A172 (cell line): ENCODE results near the gene CAMTA1. TPM values are rescaled to one million over a fixed set of nuclear protein-coding genes. Genes with fewer than 3 reads are reported as not detected.
A peak's percentile ranks its signal among the peaks of the same experiment; 100 is the strongest.
"Not testable (repeated sequence)": the region's sequence is repeated elsewhere in the genome, so short reads cannot be mapped to it uniquely, and the experiment has no call there.

Experiments
- DNase-seq: peaks from one replicate; pipeline ENCODE4 v3.0.0-alpha.2; 2015; ENCODE audit warnings: low spot score
- total RNA-seq: library from RNA; depleted of rRNA; stranded (reverse); fragments of >200 nt; shearing (Covaris generic); gene quantifications from 2 replicates; pipeline ENCODE4 v1.2.3, GENCODE V29; 2014; rRNA removed

CAMTA1 gene, protein sequence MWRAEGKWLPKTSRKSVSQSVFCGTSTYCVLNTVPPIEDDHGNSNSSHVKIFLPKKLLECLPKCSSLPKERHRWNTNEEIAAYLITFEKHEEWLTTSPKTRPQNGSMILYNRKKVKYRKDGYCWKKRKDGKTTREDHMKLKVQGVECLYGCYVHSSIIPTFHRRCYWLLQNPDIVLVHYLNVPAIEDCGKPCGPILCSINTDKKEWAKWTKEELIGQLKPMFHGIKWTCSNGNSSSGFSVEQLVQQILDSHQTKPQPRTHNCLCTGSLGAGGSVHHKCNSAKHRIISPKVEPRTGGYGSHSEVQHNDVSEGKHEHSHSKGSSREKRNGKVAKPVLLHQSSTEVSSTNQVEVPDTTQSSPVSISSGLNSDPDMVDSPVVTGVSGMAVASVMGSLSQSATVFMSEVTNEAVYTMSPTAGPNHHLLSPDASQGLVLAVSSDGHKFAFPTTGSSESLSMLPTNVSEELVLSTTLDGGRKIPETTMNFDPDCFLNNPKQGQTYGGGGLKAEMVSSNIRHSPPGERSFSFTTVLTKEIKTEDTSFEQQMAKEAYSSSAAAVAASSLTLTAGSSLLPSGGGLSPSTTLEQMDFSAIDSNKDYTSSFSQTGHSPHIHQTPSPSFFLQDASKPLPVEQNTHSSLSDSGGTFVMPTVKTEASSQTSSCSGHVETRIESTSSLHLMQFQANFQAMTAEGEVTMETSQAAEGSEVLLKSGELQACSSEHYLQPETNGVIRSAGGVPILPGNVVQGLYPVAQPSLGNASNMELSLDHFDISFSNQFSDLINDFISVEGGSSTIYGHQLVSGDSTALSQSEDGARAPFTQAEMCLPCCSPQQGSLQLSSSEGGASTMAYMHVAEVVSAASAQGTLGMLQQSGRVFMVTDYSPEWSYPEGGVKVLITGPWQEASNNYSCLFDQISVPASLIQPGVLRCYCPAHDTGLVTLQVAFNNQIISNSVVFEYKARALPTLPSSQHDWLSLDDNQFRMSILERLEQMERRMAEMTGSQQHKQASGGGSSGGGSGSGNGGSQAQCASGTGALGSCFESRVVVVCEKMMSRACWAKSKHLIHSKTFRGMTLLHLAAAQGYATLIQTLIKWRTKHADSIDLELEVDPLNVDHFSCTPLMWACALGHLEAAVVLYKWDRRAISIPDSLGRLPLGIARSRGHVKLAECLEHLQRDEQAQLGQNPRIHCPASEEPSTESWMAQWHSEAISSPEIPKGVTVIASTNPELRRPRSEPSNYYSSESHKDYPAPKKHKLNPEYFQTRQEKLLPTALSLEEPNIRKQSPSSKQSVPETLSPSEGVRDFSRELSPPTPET (N-terminal part only)
- 66.1 and 97.5 TPM in 2 replicates for total RNA-seq

DNA sequence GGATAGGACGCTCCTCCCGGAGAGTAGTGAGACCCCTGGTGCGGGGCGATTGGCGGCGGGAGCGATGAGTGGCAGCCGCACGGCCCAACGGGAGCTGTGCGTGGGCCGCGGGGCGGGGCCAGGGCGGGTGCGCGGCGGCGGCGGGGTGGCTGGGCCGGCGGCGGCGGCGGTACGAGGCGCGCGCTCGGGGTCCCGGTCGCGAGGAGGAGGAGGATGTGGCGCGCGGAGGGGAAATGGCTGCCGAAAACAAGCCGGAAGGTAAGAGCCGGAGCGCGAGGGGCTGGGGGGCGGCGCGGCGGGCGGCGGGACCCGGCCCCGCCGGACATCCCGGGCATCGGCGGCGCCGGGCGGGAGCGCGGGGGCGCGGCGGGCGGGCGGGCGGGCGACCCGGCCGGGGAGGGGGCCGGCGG is at the start of gene CAMTA1:
Gene CAMTA1, plus strand, starts transcription at position 137 of the 410 bp plus-strand sequence. Its CDS starts 77 bp downstream, at position 214.
- DNase-seq, result no peak

DNA sequence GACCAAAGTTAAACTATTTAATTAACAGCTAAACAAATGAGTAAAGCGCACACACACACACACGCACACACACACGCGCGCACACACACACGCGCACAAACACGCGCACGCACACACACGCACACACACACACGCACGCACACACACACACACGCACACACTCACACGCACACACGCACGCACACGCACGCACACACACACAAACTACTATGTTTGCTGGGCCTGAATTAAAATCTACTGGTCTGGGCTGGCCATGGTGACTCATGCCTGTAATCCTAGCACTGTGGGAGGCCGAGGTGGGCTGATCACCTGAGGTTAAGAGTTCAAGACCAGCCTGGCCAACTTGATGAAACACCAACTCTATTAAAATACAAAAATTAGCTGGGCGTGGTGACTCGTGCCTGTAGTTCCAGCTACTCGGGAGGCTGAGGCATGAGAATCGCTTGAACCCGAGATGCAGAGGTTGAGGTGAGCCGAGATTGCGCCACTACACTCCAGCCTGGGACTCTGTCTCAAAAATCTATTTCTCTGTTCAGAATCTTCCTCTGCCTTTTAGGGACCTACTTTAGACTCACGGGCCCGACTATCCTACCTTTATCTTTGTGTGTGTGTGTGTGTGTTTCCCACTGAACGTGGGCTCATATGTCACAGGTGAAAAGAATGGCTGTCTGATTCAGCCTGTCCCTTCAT is 46.1 kb upstream of the CAMTA1 start:
- DNase-seq, result no peak

DNA sequence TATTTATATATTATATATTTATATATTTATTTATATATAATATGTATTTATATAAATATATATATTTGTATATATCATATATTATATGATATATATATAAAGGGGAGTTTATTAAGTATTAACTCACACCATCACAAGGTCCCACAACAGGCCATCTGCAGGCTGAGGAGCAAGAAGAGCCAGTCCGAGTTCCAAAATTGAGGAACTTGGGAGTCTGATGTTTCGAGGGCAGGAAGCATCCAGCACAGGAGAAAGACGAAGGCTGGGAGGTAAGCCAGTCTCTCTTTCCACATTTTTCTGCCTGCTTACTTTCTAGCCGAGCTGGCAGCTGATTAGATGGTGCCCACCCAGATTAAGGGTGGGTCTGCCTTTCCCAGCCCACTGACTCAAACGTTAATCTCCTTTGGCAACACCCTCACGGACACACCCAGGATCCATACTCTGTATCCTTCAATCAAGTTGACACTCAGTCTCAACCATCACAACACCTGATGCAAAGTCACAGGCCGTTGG is 42.5 kb upstream of the CAMTA1 start:
- not testable (repeated sequence) for DNase-seq

DNA sequence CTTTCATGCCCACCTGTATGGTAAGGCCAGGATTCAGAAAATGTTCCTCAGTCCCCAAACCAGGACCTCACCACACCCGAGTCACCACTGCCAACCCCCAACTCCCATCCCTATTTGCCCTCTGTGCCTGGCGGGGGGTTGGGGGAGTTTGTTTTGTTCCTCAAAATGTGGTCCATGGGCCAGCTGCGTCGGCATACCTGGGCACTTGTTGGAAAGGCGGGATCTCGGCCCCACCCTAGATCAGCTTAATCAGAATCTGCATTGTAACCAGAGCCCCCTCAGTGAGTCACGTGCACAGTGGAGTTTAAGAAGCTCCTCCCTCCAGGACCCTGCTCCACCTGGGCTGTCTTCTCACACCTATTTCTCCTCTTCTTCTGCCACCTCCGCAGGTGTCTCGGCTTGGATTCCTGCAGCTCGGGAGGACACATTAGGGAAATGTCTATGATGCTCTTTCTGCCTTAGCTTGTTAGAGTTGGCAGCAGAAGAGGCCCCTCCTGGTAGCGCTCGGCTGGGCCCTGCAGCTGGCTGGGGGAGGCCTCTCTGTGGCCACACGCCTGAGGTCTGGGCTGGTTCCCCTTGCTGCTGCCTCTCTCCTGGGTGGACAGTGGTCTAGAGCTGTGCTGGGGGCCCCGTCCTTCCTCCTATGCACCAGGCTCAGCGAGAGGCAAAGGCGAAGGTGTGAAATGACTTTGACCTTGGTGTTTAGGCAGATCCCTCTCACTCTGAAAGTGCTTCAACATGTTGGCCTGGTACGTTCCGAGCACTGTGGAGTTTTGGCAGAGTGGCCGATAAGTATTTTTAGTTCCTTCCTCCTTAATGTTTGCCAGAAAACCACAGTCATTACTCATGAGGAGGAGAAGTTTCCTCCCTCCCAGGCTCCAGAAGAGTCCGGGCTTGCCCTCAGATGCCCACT is 41.8 kb upstream of the CAMTA1 start:
- peak; percentile 70 for DNase-seq

DNA sequence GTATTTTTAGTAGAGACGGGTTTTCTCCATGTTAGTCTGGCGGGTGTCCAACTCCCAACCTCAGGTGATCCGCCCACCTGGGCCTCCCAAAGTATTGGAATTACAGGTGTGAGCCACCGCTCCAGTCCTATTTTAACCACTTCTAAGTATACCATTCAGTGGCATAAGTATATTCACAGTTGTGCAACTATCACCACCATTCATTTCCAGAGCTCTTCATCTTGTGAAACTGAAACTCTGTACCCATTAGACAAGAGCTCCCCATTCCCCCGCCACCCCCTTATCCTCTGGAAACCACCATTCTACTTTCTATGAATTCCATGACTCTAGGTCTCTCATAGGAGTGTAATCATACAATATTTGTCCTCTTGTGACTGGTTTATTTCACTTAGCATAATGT is 40.2 kb upstream of the CAMTA1 start:
- no peak for DNase-seq

DNA sequence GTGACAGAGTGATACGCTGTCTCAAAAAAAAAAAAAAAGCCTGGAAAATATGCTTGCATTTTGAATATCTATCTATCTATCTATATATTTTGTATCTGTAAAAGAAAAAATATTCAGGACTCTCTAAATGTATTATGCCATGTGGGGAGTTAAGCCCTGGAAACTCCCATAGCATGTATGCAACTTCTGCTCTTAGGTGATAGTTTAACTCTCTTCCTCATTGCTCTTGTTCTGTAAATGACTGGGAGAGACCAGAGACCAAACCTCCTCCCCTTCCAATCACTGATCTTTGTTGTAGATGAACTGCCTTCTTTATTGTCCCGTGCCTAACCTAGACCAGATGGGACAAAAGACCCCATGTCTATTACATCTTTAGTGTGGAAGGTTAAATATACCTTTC is 37.6 kb upstream of the CAMTA1 start:
- no peak for DNase-seq

DNA sequence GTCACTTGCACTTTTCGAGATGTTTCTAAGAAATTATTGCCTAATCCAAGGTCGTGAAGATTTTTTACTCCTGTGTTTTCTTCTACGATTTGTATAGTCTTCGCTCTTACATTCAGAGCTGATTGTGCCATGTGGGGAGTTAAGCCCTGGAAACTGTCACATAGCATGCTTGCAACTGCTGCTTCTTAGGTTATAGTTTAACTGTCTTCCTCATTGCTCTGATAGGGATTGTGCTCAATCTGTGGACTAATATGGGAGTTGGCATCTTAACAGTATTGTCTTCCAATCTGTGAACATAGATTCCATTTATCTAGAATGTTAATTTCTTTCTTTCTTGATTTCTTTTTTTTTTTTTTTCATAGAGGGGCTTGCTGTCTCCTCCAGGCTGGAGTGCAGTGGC is 34.8 kb upstream of the CAMTA1 start:
- DNase-seq, result no peak

DNA sequence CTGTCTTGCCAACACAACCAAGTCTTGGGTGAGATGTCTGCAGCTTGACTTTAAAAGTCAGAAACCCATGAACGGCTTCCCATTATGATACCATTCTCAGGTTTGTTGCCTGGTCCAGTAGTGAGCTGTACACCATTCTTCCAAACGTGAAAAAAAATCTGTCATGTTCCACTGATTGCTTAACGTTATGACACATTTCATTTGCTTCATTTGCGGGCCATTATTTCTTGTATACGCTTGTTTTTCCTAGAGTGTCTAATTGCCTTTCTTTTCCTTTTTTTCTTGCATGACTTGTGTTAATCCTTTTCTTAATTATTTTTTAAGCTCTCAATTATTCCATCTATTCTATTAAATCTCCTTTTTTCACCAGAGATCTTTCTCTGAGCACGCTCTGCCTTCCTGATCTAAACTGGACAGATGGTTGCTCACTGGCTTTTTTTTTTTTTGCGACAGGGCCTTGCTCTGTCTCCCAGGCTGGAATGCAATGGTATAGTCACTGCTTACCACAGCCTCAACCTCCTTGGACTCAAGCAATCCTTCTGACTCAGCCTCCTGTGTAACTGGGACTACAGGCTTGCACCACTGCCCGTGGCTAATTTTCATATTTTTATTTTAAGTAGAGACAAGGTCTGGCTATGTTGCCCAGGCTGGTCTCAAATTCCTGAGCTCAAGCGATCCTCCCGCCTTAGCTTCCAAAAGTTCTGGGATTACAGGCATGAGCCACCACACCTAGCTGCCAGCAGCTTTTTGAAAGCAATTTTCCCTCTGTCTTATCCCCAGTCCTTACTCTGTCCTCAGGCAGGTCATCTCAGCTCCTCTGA is 31.7 kb upstream of the CAMTA1 start:
- no peak for DNase-seq

DNA sequence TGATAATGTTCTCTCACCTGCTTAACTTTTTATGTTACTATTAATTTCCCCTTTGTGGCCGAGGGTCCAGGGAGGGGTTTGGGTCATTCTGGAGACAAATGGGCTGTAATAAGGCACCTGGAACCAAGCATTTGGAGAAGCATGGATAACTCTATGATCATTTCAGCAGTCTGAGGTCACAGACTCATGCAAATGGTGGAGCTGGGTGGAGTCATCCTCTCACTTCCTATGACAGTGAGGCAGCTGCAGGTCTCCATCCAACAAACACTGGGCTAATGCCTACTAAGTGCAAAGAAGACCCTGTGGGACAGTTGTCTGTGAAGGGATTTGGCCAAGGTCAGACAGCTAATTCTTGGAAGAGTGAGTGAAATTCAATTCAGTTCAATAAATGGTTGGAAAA is 28.8 kb upstream of the CAMTA1 start:
- DNase-seq, result no peak

DNA sequence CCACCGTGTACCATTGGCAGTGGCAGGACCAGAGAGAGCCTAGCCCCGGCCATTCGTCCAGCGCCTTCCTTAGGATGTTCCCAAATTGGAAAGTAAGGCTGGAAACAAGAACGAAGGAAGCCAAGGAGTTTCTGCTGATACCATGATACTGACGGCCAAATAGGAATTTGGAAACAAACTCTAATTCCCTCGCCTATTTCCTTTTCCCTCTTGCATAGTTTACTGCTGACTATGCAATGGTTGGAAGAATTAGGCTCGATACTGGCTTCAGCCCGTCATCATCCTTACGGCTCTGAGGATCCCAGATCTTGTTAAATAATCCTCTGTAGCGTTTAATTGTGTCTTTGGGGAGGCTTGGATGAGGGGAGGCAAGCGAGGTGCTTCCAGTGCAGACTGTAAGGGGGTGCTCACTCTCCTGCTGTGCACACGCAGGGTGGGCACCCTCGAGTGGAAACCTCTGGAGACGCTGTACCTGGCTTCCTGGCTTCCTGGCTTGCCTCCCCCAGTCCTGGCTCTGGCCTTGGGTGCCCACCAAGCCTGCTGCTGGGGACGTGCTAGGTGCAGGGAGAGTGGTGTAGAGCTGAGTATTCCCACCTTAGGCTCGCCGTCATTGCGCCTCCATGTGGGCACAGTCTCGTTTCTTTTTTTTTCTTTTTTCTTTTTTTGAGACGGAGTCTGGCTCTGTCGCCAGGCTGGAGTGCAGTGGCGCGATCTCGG is 27.4 kb upstream of the CAMTA1 start:
- no peak for DNase-seq

DNA sequence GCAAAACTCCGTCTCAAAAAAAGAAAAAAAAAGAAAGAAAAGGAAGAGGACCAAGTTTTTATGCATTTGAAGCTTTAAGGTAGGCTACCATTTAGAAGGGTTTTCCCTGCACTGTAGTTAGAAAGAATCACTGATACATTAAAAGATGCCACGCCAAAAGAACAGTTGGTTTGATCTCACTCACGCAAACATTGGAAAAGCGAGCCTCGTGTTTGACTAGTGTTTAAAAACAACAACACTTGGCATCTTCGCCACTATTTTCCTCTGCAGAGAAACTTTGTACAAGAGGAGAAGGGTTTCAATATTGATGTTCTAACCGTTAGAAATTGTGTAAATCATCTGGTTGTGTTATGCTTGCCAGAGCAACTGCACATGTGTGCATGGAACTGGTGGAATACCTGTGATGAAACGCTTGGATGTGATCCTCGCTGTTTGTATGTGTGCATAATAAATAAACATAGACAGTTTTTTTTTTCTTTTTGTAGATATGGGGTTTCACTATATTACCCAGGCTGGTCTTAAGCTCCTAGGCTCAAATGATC is 24.0 kb upstream of the CAMTA1 start:
- DNase-seq, result no peak

DNA sequence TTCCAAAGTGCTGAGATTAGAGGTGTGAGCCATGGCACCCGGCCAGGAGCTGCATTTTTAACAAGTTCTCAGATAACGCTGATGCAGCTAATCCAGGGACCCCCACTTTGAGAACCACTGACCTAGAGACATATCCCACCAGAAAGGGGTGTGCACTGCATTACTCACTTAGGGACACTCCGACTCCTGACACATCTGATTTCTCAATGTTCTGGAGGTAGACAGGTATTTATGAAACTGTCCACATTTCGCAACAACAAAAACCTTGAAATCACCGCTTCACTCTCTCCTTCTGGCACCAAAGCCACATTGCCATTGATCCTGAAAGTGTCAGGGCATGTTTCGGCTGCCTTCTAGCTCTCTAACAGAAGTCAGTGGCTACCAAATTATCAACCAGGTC is 23.2 kb upstream of the CAMTA1 start:
- DNase-seq, result no peak

DNA sequence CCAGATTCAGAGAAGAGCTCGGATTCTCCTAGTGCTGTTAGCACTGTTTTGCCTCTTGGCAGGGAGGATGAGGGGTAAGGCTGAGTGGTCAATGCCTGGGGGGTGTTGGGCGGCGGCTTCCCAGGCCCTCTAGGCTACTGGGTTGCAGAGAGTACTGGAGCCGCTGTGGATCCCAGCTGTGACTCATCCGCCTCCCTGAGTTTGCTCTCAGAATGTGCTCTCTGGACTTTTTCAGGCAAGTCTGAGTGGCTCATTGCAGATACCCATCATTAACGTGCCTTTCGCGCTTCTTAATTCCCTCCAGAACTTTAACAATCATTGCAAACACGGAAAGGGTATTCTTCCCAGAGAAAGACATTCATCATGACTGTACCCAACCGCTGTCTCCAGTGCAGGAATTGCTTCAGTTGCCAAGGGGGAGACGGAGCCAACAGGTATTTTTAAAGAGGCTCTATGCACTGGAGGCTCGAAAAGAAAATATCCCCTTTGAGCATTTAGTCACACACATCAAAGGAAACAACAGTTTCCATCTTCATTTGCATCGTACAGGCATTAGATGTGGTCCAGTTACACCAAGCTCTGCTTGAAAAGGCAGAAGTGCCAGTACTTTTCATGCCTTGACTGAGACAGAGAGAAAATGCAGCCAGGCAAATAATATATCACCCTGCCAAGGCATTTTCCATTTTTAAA is 14.4 kb upstream of the CAMTA1 start:
- DNase-seq, result peak; percentile 40

DNA sequence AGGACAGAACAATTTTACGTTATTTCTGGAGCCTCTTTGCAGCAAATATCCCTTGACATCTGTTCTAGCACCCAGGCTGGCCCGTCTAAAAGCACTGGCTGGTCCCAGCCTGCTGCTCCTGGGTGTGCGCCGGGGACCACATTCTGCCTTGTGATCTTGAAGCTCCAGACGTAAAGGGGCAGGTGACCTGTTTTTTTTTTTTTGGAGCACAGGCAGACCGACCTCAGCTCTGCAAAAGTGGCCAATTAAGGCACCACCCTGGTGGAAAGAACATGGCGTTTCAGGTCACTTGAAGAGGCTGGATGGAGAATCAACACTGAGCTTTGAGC is 13.8 kb upstream of the CAMTA1 start:
- DNase-seq, result no peak

DNA sequence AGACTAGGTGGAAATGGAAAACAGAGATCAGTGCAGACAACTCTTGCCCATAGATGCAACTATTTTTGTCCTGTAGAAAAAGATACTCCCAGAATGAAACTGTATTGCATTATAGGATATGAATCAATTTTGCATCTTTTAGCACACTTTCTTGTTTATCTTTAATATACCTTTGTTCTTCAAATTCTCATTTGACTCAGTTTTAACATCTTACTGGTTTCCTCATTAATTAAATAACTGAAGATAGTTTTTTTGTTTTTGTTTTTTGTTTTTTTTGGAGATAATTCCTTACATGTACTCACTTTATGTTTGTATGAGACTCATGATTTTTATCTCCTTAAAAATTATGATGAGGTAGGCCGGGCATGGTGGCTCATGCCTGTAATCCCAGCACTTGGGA is 10.9 kb upstream of the CAMTA1 start:
- DNase-seq, result no peak

DNA sequence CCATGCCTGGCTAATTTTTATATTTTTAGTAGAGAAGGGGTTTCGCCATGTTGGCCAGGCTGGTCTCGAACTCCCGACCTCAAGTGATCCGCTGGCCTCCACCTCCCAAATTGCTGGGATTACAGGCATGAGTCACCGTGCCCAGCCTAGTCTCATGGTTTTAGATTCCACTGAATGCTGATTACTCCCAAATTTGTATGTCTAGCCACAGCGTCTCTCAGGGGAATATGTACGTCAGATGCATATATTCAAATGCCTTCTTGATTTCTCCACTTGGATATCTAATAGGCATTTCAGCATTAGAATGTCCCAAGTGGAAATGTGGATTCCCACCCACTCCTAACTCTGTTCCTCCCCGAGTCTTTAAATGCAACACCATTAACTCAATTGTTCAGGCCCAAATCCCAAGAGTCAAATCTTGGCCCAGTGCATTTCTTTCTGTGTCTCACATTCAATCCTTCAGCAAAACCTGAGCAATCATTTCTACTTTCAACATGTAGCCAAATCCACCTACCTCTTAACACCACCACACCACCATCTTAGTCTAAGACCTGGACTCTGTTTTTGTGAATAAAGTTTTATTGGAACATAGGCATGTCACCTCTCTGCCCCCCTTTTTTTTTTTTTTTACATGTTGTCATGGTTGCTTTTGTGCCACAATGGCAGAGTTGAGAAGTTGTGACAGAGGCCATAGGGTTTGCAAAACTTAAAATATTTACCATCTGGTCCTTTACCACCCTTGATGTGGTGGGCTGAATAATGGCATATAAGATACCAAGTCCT is 9.8 kb upstream of the CAMTA1 start:
- DNase-seq, result no peak

DNA sequence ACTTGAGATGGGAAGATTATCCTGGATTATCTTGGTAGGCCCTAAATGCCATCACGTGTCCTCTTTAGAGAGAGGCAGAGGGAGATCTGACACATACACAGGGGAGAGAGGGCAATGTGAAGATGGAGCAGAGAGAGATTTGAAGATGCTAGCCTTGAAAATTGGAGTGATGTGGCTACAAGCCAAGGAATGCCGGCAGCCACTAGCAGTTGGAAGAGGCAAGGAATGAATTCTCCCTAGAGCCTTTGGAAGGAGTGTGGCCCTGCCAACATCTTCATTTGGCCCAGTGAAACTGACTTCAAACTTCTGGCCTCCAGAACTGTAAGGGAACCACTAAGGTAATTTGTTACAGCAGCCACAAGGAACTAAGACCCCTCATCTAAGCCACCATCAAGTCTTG is 8.9 kb upstream of the CAMTA1 start:
- DNase-seq, result no peak
